OCI-LY7 (cell line): ENCODE results near the gene CASZ1. TPM values are rescaled to one million over a fixed set of nuclear protein-coding genes. Genes with fewer than 3 reads are reported as not detected.

Source experiments
- BruUV-seq: library from RNA; stranded (reverse); fragments of 400-500 nt; replicated peaks from 2 replicates; lab custom pipeline; 2021; lab: Mats Ljungman, UMichigan
- CTCF ChIA-PET: fragments of 300-600 bp; sonication (Branson Sonifier 250); formaldehyde crosslinking; loops from one replicate; lab custom pipeline; 2022; ENCODE audit warnings: antibody characterized with exemption; ENCODE audit not compliant: unreplicated experiment; lab: Charles Lee
- POLR2A ChIA-PET: fragments of 300-600 bp; sonication (Branson Sonifier 250); formaldehyde crosslinking; loops from one replicate; lab custom pipeline; 2022; ENCODE audit warnings: antibody characterized with exemption; lab: Charles Lee
- DNase-seq: peaks from one replicate; pipeline ENCODE4 v3.0.0-alpha.2; 2015; ENCODE audit warnings: low spot score
- H2AFZ ChIP-seq: fragments of 200-600 bp; sonication (generic), shearing (Covaris generic); 2 replicates; pipeline ENCODE4 v1.6.1; 2014; ENCODE audit warnings: mild to moderate bottlenecking, antibody characterized with exemption, low read length, moderate library complexity
- H3K27ac ChIP-seq: fragments of 200-600 bp; sonication (generic); 2 replicates; pipeline ENCODE4 v1.5.1; 2014; ENCODE audit warnings: mixed run types, low read depth, mild to moderate bottlenecking, moderate library complexity, low read length, inconsistent platforms; ENCODE audit not compliant: poor library complexity, severe bottlenecking
- H3K36me3 ChIP-seq: fragments of 200-600 bp; sonication (generic); 2 replicates; pipeline ENCODE4 v1.6.1; 2014; ENCODE audit warnings: mild to moderate bottlenecking, antibody characterized with exemption, low read length, moderate library complexity, mixed read lengths; ENCODE audit not compliant: insufficient read depth
- H3K4me1 ChIP-seq: fragments of 200-600 bp; sonication (generic); 2 replicates; pipeline ENCODE4 v1.5.1; 2014; ENCODE audit warnings: mild to moderate bottlenecking, low read length; ENCODE audit not compliant: insufficient read depth, poor library complexity, severe bottlenecking
- H3K4me2 ChIP-seq: fragments of 200-600 bp; sonication (generic); 2 replicates; pipeline ENCODE4 v1.6.1; 2014; ENCODE audit warnings: mild to moderate bottlenecking, low read length
- H3K4me3 ChIP-seq: fragments of 200-600 bp; sonication (generic); 2 replicates; pipeline ENCODE4 v1.5.1; 2014; ENCODE audit warnings: mild to moderate bottlenecking, low read depth, low read length; ENCODE audit not compliant: poor library complexity, severe bottlenecking
- H3K79me2 ChIP-seq: fragments of 200-600 bp; sonication (generic); 2 replicates; pipeline ENCODE4 v1.6.1; 2016; ENCODE audit warnings: low read depth, mild to moderate bottlenecking, low read length, moderate library complexity, mixed read lengths; ENCODE audit not compliant: insufficient read depth
- H3K9me2 ChIP-seq: fragments of 200-600 bp; sonication (generic); 2 replicates; pipeline ENCODE4 v1.6.1; 2016; ENCODE audit warnings: mild to moderate bottlenecking, low read length, mixed read lengths; ENCODE audit not compliant: insufficient read depth
- H3K9me3 ChIP-seq: fragments of 200-600 bp; sonication (generic); 2 replicates; pipeline ENCODE4 v1.6.1; 2014; ENCODE audit warnings: mild to moderate bottlenecking, mixed run types, low read length, mixed read lengths
- H4K20me1 ChIP-seq: fragments of 200-600 bp; sonication (generic); 2 replicates; pipeline ENCODE4 v1.6.1; 2014; ENCODE audit warnings: mild to moderate bottlenecking, antibody characterized with exemption, low read length, moderate library complexity, mixed read lengths; ENCODE audit not compliant: insufficient read depth
- EZH2phosphoT487 ChIP-seq: fragments of 200-600 bp; sonication (generic); IDR thresholded peaks from 2 replicates; pipeline ENCODE4 v1.6.1; 2018; ENCODE audit warnings: low read depth, borderline replicate concordance, mild to moderate bottlenecking, mixed run types, antibody characterized with exemption, low read length, moderate library complexity, mixed read lengths
- intact Hi-C: fragments of 100-400 bp; cut with micrococcal nuclease; formaldehyde crosslinking; loops from one replicate; pipeline ENCODE4 v1.10.0; 2022; ENCODE audit not compliant: unreplicated experiment
- total RNA-seq, 2 experiments: library from RNA; depleted of rRNA in 1 of 2; stranded (reverse); fragments of >200 nt in 1 of 2; shearing (Covaris generic) in 1 of 2; gene quantifications; 2 replicates each; pipeline ENCODE4 v1.2.3, GENCODE V29; 2014 to 2022
- TF ChIP-seq, protein P1 (sequence below): fragments of 200-600 bp; sonication (generic); conservative IDR thresholded peaks from 2 replicates; pipeline ENCODE4 v1.5.1; 2014; ENCODE audit warnings: mild to moderate bottlenecking, antibody characterized with exemption, low read length, moderate library complexity, mixed read lengths

Gene CASZ1
- total RNA-seq, 2 experiments from 2014 or later = 3.3 to 3.9 TPM

DNA sequence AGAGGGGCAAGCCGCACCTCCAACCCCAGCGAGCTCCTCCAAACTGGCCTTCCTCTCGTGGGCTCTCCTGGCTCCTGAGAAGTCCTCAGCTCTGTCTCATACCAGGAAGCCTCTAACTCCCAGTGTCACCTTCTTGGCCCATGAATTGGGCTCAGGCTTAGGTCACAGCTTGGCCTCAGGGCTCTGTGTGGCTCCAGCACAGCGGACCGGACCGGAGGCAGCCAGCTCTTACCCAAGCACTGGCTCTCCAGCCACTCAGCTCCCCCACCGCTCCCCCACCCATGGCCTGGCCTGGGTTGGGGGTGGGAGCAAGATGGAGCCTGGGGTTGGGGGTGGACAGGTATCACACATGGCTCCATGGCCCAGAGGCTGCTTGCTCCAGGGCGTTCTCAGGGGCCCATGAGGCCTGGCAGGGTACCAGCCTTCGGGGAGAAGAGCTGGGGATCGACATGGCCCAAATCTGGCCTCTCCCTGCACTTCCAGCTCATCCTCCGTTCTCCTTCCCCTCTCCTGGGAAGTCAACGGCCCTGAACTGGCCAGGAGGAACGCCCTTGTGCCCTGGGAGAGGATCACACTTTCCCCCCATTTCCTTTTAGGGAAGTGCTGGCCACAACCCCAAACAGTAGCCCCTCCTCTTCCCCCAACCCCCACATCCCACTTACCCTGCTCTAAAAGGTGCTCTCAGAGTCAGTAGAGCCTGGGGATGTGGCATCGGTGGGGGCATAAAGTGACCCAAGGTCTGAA, 97.5 kb downstream of the CASZ1 start:
- Histone ChIP-seq H2AFZ (no peak overlapping the region), H3K4me2 (no peak overlapping the region), H3K36me3 (no peaks in the 10 kb centered on the region), H3K9me3 (no peaks in the 10 kb centered on the region), H3K27ac (no peak overlapping the region), H3K9me2 (no peaks in the 10 kb centered on the region), H3K79me2 (no peaks in the 10 kb centered on the region), H3K4me1 (no peaks in the 10 kb centered on the region), H3K4me3 (no peak overlapping the region), H4K20me1 (no peaks in the 10 kb centered on the region)
- ChIA-PET POLR2A (no interaction called here), CTCF (no interaction called here)
- no TSS peak for BruUV-seq
- DNase-seq = no peak
- intact Hi-C loops = no loop called here
- no peak for TF ChIP-seq EZH2phosphoT487
- TF ChIP-seq, protein P1, sequence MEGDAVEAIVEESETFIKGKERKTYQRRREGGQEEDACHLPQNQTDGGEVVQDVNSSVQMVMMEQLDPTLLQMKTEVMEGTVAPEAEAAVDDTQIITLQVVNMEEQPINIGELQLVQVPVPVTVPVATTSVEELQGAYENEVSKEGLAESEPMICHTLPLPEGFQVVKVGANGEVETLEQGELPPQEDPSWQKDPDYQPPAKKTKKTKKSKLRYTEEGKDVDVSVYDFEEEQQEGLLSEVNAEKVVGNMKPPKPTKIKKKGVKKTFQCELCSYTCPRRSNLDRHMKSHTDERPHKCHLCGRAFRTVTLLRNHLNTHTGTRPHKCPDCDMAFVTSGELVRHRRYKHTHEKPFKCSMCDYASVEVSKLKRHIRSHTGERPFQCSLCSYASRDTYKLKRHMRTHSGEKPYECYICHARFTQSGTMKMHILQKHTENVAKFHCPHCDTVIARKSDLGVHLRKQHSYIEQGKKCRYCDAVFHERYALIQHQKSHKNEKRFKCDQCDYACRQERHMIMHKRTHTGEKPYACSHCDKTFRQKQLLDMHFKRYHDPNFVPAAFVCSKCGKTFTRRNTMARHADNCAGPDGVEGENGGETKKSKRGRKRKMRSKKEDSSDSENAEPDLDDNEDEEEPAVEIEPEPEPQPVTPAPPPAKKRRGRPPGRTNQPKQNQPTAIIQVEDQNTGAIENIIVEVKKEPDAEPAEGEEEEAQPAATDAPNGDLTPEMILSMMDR = no peak

DNA sequence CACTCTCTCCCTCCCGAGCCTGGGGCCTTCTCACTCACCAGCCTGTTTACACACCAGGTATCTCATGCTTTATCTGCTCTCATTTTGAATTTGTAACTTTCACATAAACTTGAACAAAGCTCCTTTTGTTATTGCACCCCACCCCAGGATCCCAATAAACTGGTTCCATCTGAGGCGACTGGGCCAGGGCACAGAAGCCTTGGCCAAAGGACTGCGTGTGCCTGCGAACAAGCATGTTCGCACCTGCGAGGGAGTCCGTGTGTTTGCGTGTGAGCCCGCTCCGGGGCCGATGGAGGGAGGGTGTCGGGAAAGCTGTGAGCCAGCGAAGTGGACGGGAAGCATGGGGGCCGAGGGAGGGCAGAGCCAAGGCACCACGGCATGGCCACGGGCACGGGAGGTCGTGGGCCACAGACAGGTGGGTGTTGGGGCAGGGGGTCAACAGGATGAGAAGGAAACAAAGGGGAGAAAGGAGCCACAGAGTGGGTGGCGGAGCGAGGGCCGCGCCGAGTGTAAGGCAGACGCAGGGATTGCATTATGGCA, 98.8 kb downstream of the CASZ1 start:
- POLR2A ChIA-PET = no interaction called here
- no peaks in the 10 kb centered on the region for H3K9me3 ChIP-seq
- CTCF ChIA-PET = no interaction called here
- no peaks in the 10 kb centered on the region for H3K79me2 ChIP-seq
- H4K20me1 ChIP-seq = no peaks in the 10 kb centered on the region
- no peak overlapping the region for H2AFZ ChIP-seq
- no peak overlapping the region for H3K4me2 ChIP-seq
- H3K9me2 ChIP-seq = no peaks in the 10 kb centered on the region
- BruUV-seq = no TSS peak
- H3K36me3 ChIP-seq = no peaks in the 10 kb centered on the region
- no peak overlapping the region for H3K27ac ChIP-seq
- intact Hi-C loops = no loop called here
- no peak overlapping the region for H3K4me3 ChIP-seq
- H3K4me1 ChIP-seq = peaks cover 6% of the 10 kb centered on the region
- TF ChIP-seq EZH2phosphoT487 = no peak
- TF ChIP-seq, protein P1 = no peak
- DNase-seq = no peak

DNA sequence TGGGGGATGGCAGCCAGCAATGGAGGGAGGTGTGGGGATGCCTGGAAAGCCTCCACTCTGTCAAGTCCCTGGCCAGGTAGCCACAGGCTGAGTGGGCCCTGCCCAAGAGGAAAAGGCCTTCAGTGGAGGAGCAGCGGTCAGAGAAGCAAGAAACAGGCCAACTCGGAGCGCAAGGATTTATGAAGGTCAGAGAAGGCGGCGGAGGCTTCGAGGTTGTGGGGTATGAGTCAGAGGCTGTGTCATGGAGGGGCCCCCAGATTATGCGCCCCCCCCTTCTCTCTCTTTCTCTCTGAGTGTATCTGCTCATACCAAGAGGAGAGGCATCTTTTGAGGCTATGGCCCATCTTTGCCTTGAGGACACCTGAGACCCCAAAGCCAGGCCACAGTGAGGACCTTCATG, 99.5 kb downstream of the CASZ1 start:
- intact Hi-C loops = no loop called here
- H3K4me1 ChIP-seq = peaks cover 9% of the 10 kb centered on the region
- H3K4me2 ChIP-seq = no peak overlapping the region
- DNase-seq = no peak
- BruUV-seq = no TSS peak
- CTCF ChIA-PET = no interaction called here
- no peaks in the 10 kb centered on the region for H4K20me1 ChIP-seq
- H3K27ac ChIP-seq = no peak overlapping the region
- TF ChIP-seq EZH2phosphoT487 = no peak
- TF ChIP-seq, protein P1 = no peak
- no peak overlapping the region for H2AFZ ChIP-seq
- H3K79me2 ChIP-seq = no peaks in the 10 kb centered on the region
- no peaks in the 10 kb centered on the region for H3K9me3 ChIP-seq
- POLR2A ChIA-PET = interaction anchor here (0.6 kb wide), 1 partner anchor 960 kb away, joined by 5 read pairs; no protein-coding TSS in a partner anchor
- no peak overlapping the region for H3K4me3 ChIP-seq
- H3K36me3 ChIP-seq = no peaks in the 10 kb centered on the region
- no peaks in the 10 kb centered on the region for H3K9me2 ChIP-seq
